Muscle layer of colon (tissue), 2 donors: ENCODE results near the gene SORBS1.

Source experiments
- H3K27ac ChIP-seq: one replicate; pipeline ENCODE4 v1.7.0; 2013; ENCODE audit warnings: low read depth, mild to moderate bottlenecking, low read length, moderate library complexity
- H3K27me3 ChIP-seq, 2 donors: one replicate each; pipeline ENCODE4 v1.7.0; 2013; ENCODE audit warnings: low read length in 2 of 2, mild to moderate bottlenecking in 2 of 2; ENCODE audit not compliant: insufficient read depth in 2 of 2, control insufficient read depth in 1 of 2
- H3K36me3 ChIP-seq: one replicate; pipeline ENCODE4 v1.7.0; 2013; ENCODE audit warnings: mild to moderate bottlenecking, low read length; ENCODE audit not compliant: insufficient read depth
- H3K4me1 ChIP-seq: one replicate; pipeline ENCODE4 v1.7.0; 2013; ENCODE audit warnings: mild to moderate bottlenecking, low read length; ENCODE audit not compliant: insufficient read depth
- H3K4me3 ChIP-seq, 2 donors: one replicate each; pipeline ENCODE4 v1.7.0; 2013; ENCODE audit warnings: low read length in 2 of 2, low read depth in 1 of 2, mild to moderate bottlenecking in 1 of 2, moderate library complexity in 1 of 2
- H3K9ac ChIP-seq: one replicate; pipeline ENCODE4 v1.7.0; 2013; ENCODE audit warnings: low read length
- H3K9me3 ChIP-seq: one replicate; pipeline ENCODE4 v1.7.0; 2013; ENCODE audit warnings: mild to moderate bottlenecking, low read length
- donor health status: abdominal sarcoma.
- donor health status: Adenocarcinoma of cecum.

Gene SORBS1

GRCh38 chr10:95524358-95525032, 36.7 kb downstream of the SORBS1 start:
- Histone ChIP-seq H3K9me3 (no peaks in the 10 kb centered on the region), H3K27ac (peak overlapping the region; percentile 81), H3K36me3 (no peaks in the 10 kb centered on the region), H3K9ac (no peak overlapping the region), H3K27me3 (no peaks in the 10 kb centered on the region), H3K4me1 (peaks cover 81% of the 10 kb centered on the region), H3K4me3 (no peak overlapping the region)

GRCh38 chr10:95522117-95522516, 39.1 kb downstream of the SORBS1 start:
- no peaks in the 10 kb centered on the region for H3K9me3 ChIP-seq
- peaks cover 86% of the 10 kb centered on the region for H3K4me1 ChIP-seq
- H3K36me3 ChIP-seq, result no peaks in the 10 kb centered on the region
- H3K27me3 ChIP-seq, result no peaks in the 10 kb centered on the region
- H3K9ac ChIP-seq, result no peak overlapping the region
- no peak overlapping the region for H3K4me3 ChIP-seq
- H3K27ac ChIP-seq, result peak overlapping the region; percentile 78

- Histone ChIP-seq H3K27me3 (no peaks in the 10 kb centered on the region), H3K9me3 (no peaks in the 10 kb centered on the region), H3K27ac (peak overlapping the region; percentile 78), H3K36me3 (no peaks in the 10 kb centered on the region), H3K4me1 (peaks cover 91% of the 10 kb centered on the region), H3K9ac (no peak overlapping the region), H3K4me3 (no peak overlapping the region)
Observed at GRCh38 chr10:95520617-95521016, 40.6 kb downstream of the SORBS1 start.

- Histone ChIP-seq H3K9ac (peak overlapping the region; percentile 17), H3K4me1 (peaks cover 91% of the 10 kb centered on the region), H3K27me3 (no peaks in the 10 kb centered on the region), H3K4me3 (peak overlapping the region in 1 of 2 donors; percentile 24), H3K27ac (peak overlapping the region; percentile 87), H3K36me3 (no peaks in the 10 kb centered on the region), H3K9me3 (no peaks in the 10 kb centered on the region)
Observed at GRCh38 chr10:95518455-95519452, 42.4 kb downstream of the SORBS1 start.

GRCh38 chr10:95517536-95518454, 43.4 kb downstream of the SORBS1 start:
- Histone ChIP-seq H3K4me1 (peaks cover 91% of the 10 kb centered on the region), H3K9me3 (no peaks in the 10 kb centered on the region), H3K4me3 (peak overlapping the region in 1 of 2 donors; percentile 11), H3K27me3 (no peaks in the 10 kb centered on the region), H3K36me3 (no peaks in the 10 kb centered on the region), H3K9ac (peak overlapping the region; percentile 22), H3K27ac (peak overlapping the region; percentile 87)

GRCh38 chr10:95516774-95517373, 44.3 kb downstream of the SORBS1 start:
- Histone ChIP-seq H3K4me3 (no peak overlapping the region), H3K27ac (peak overlapping the region; percentile 87), H3K27me3 (no peaks in the 10 kb centered on the region), H3K9me3 (no peaks in the 10 kb centered on the region), H3K9ac (peak overlapping the region; percentile 22), H3K36me3 (no peaks in the 10 kb centered on the region), H3K4me1 (peaks cover 91% of the 10 kb centered on the region)

GRCh38 chr10:95513941-95514392, 47.2 kb downstream of the SORBS1 start:
- H3K9me3 ChIP-seq, result no peaks in the 10 kb centered on the region
- peak overlapping the region; percentile 91 for H3K27ac ChIP-seq
- peak overlapping the region; percentile 13 for H3K9ac ChIP-seq
- H3K27me3 ChIP-seq, result no peaks in the 10 kb centered on the region
- H3K4me3 ChIP-seq, result no peak overlapping the region
- no peaks in the 10 kb centered on the region for H3K36me3 ChIP-seq
- peaks cover 91% of the 10 kb centered on the region for H3K4me1 ChIP-seq

GRCh38 chr10:95513008-95513589, 48.1 kb downstream of the SORBS1 start:
- no peaks in the 10 kb centered on the region for H3K36me3 ChIP-seq
- peaks cover 91% of the 10 kb centered on the region for H3K4me1 ChIP-seq
- H3K9me3 ChIP-seq, result no peaks in the 10 kb centered on the region
- peak overlapping the region; percentile 13 for H3K9ac ChIP-seq
- peak overlapping the region; percentile 91 for H3K27ac ChIP-seq
- H3K27me3 ChIP-seq, result no peaks in the 10 kb centered on the region
- no peak overlapping the region for H3K4me3 ChIP-seq

GRCh38 chr10:95511314-95511713, 49.9 kb downstream of the SORBS1 start:
- Histone ChIP-seq H3K36me3 (no peaks in the 10 kb centered on the region), H3K4me3 (no peak overlapping the region), H3K27me3 (no peaks in the 10 kb centered on the region), H3K9me3 (no peaks in the 10 kb centered on the region), H3K4me1 (peaks cover 91% of the 10 kb centered on the region), H3K9ac (no peak overlapping the region), H3K27ac (peak overlapping the region; percentile 91)

GRCh38 chr10:95509251-95509650, 51.9 kb downstream of the SORBS1 start:
- Histone ChIP-seq H3K36me3 (peaks cover 5% of the 10 kb centered on the region), H3K27ac (peak overlapping the region; percentile 46), H3K4me1 (peaks cover 91% of the 10 kb centered on the region), H3K27me3 (no peaks in the 10 kb centered on the region), H3K9me3 (no peaks in the 10 kb centered on the region), H3K4me3 (peak overlapping the region in 1 of 2 donors; percentile 12), H3K9ac (no peak overlapping the region)
